Tibial artery (tissue), 4 donors: ENCODE measurements around the gene FBRSL1.

Source experiments
- DNase-seq, 2 donors: peaks; one replicate each; pipeline ENCODE4 v3.0.0-alpha.2; 2019
- H3K27ac ChIP-seq, 2 donors: fragments of 200-600 bp; sonication (generic) in 1 of 2; 1 replicate in 1 of 2; 2 replicates in 1 of 2; pipeline ENCODE4 v1.5.1; 2018 to 2019; ENCODE audit warnings: mild to moderate bottlenecking in 1 of 2
- H3K27me3 ChIP-seq, 2 donors: fragments of 200-600 bp; sonication (generic) in 1 of 2; one replicate each; pipeline versions ENCODE4 v1.5.1 to v1.6.0; 2016 to 2019
- H3K36me3 ChIP-seq, 3 donors: fragments of 200-600 bp; sonication (generic) in 2 of 3; one replicate each; pipeline ENCODE4 v1.5.1; 2016 to 2019; ENCODE audit warnings: mild to moderate bottlenecking in 2 of 3
- H3K4me1 ChIP-seq, 4 donors: fragments of 200-600 bp; sonication (generic) in 2 of 4; 1 replicate in 3 of 4; 2 replicates in 1 of 4; pipeline ENCODE4 v1.5.1; 2016 to 2019
- H3K4me3 ChIP-seq, 2 donors: fragments of 200-600 bp; sonication (generic) in 1 of 2; 1 replicate in 1 of 2; 2 replicates in 1 of 2; pipeline ENCODE4 v1.5.1; 2018 to 2019; ENCODE audit warnings: mild to moderate bottlenecking in 2 of 2
- H3K9me3 ChIP-seq, 3 donors: fragments of 200-600 bp; sonication (generic) in 1 of 3; one replicate each; pipeline ENCODE4 v1.5.1; 2016 to 2019
- intact Hi-C: fragments of 100-400 bp; cut with DNase I; formaldehyde crosslinking; loops from one replicate; pipeline ENCODE4 v1.15.0; 2023; ENCODE audit warnings: low total_unique reads
- TF ChIP-seq, protein P1 (sequence below), 2 experiments: fragments of 200-600 bp in 1 of 2; fragments of 450-650 bp in 1 of 2; IDR thresholded peaks; one replicate each; pipeline ENCODE4 v1.5.1; 2017 to 2019; ENCODE audit warnings: antibody characterized with exemption in 2 of 2, mild to moderate bottlenecking in 1 of 2, moderate library complexity in 1 of 2

Gene FBRSL1

DNA sequence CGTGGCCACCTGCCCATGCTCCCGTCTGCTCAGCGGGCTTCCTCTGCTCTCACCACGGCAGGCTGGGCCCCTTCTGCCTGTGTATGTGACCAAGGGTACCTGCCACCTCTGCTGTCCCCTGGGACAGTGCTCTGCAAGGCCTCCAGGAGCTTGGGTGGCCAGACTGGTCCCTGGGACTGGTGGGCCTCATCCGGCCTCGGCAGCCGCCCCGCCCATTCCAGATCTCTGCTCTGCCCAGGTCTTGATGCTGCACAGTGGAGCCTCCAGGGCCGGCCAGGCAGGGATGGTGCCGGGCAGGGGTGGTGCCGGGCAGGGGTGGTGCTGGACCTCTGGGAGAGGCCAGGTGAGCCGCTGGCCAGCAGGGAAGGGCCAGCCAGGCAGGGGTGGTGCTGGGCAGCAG, 9.0 kb downstream of the FBRSL1 start:
- no peak overlapping the region for H3K27ac ChIP-seq
- no peak overlapping the region for H3K4me3 ChIP-seq
- peaks cover 0 to 5% (median 0%) of the 10 kb centered on the region in 3 donors for H3K36me3 ChIP-seq
- H3K9me3 ChIP-seq, result no peaks in the 10 kb centered on the region
- H3K4me1 ChIP-seq, result peaks cover 0 to 89% (median 52%) of the 10 kb centered on the region in 4 donors
- H3K27me3 ChIP-seq, result no peaks in the 10 kb centered on the region
- no peak for DNase-seq
- TF ChIP-seq, protein P1, sequence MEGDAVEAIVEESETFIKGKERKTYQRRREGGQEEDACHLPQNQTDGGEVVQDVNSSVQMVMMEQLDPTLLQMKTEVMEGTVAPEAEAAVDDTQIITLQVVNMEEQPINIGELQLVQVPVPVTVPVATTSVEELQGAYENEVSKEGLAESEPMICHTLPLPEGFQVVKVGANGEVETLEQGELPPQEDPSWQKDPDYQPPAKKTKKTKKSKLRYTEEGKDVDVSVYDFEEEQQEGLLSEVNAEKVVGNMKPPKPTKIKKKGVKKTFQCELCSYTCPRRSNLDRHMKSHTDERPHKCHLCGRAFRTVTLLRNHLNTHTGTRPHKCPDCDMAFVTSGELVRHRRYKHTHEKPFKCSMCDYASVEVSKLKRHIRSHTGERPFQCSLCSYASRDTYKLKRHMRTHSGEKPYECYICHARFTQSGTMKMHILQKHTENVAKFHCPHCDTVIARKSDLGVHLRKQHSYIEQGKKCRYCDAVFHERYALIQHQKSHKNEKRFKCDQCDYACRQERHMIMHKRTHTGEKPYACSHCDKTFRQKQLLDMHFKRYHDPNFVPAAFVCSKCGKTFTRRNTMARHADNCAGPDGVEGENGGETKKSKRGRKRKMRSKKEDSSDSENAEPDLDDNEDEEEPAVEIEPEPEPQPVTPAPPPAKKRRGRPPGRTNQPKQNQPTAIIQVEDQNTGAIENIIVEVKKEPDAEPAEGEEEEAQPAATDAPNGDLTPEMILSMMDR (IDR thresholded peaks at IDR 0.05), result no peak
- intact Hi-C loops, result no loop called here

GRCh38 chr12:132500142-132500855, 10.3 kb downstream of the FBRSL1 start:
- H3K4me1 ChIP-seq, result peaks cover 0 to 89% (median 50%) of the 10 kb centered on the region in 4 donors
- intact Hi-C loops, result no loop called here
- TF ChIP-seq, protein P1 (IDR thresholded peaks at IDR 0.05), result no peak
- no peak for DNase-seq
- no peaks in the 10 kb centered on the region for H3K36me3 ChIP-seq
- no peak overlapping the region for H3K27ac ChIP-seq
- H3K9me3 ChIP-seq, result no peaks in the 10 kb centered on the region
- no peak overlapping the region for H3K4me3 ChIP-seq
- H3K27me3 ChIP-seq, result no peaks in the 10 kb centered on the region

- H3K27me3 ChIP-seq, result no peaks in the 10 kb centered on the region
- no peaks in the 10 kb centered on the region for H3K36me3 ChIP-seq
- H3K4me1 ChIP-seq, result peaks cover 0 to 89% (median 52%) of the 10 kb centered on the region in 4 donors
- TF ChIP-seq, protein P1 (IDR thresholded peaks at IDR 0.05), result no peak
- no peak for DNase-seq
- H3K27ac ChIP-seq, result no peak overlapping the region
- no peaks in the 10 kb centered on the region for H3K9me3 ChIP-seq
- no peak overlapping the region for H3K4me3 ChIP-seq
- intact Hi-C loops, result no loop called here
Measured at GRCh38 chr12:132500856-132501180, 10.9 kb downstream of the FBRSL1 start.

DNA sequence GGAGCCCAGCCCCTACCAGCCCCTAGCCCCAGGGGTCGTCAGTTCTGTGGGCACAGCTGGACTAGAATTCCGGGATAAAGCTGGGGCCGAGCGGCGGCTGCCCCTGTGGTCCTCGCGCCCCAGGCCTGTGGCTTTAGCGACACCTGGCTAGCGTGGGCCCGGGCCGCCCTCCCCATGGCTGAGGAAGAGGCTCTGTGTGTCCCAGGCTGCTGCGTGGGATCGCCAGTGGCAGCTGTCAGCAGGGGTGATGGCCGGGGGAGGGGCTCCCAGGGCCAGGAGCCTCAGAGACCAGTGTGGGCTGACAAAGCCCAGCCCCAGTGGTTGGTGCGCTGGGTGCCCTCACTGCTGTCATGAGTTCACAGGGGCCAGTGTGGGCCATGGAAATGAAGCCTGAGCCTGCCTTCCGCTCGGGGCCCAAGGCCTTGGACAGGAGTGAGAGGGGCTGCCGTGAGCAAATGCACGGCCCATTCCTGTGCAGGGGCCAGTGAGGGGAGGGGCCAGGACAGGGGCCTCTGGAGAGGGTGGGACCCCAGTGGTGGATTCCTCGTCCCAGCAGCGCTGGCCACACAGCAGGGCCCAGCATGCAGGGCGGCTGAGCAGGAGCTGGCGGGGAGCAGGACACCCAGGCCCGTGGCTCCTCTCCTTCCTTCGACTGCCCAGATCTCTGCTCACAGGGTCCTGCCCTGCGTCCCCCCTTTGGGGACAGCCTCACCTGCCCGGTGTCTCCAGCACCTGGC, 11.4 kb downstream of the FBRSL1 start:
- H3K4me3 ChIP-seq, result no peak overlapping the region
- no peak for DNase-seq
- H3K36me3 ChIP-seq, result no peaks in the 10 kb centered on the region
- H3K27me3 ChIP-seq, result no peaks in the 10 kb centered on the region
- TF ChIP-seq, protein P1 (IDR thresholded peaks at IDR 0.05), result no peak
- peaks cover 3 to 89% (median 54%) of the 10 kb centered on the region in 4 donors for H3K4me1 ChIP-seq
- intact Hi-C loops, result no loop called here
- no peaks in the 10 kb centered on the region for H3K9me3 ChIP-seq
- H3K27ac ChIP-seq, result no peak overlapping the region

DNA sequence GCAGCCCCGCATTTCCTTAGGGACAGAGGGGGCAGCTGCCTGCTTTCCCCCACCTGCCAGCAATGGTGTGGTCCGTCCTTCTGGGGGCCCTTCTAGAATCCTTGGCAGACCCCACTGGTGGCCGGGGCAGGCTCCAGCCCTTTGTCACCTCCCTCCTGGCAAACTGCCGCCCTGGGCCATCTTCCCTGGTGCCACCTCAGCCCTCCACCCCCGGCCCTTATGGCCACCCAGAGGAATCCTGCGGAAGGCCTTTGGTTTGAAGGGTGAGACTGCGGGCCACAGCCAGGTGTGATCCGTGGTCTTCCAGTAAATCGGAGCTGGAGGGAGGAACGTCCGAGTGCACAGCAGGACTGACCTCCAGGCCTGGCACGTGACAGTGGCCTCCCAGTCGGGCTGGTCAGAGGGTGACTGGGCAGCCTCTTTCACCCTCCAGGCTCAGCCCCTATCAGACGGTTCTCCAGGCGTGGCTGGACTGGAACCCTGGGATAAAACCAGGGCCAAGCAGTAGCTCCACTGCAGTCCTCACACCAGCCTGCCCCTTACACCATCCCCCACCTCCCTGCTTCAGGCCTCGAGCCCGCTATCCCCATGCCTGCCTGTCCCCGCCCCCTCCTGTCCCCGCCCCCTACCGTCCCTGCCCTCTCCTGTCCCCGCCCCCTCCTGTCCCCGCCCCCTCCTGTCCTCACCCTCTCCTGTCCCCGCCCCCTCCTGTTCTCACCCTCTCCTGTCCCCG, 12.4 kb downstream of the FBRSL1 start:
- Histone ChIP-seq H3K27me3 (no peaks in the 10 kb centered on the region), H3K4me3 (no peak overlapping the region), H3K4me1 (peaks cover 6 to 93% (median 59%) of the 10 kb centered on the region in 4 donors), H3K36me3 (no peaks in the 10 kb centered on the region), H3K9me3 (no peaks in the 10 kb centered on the region), H3K27ac (no peak overlapping the region)
- TF ChIP-seq, protein P1 (IDR thresholded peaks at IDR 0.05), result no peak
- intact Hi-C loops, result no loop called here
- no peak for DNase-seq
